ENCODE measurements around the gene PAPPA2.

PAPPA2 gene

DNA sequence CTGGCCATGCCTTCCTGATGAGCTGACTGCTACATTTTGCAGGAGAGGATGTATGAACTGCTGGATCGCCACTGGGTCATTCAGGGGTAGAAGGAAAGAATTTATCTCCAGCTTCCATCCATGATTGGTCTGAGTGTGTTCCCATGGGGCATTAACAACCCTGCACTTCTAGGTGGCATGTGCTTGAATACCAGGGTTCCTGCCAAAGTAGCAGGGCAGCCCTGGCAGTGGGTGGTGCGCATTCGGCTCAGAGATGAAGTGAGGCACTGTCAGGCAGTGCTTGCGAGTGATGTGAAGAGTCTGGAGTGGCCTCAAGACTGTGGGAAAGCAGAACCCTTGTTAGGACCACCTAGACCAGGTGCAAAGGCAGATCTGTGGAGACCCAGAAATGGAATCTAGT, 406.6 kb downstream of the PAPPA2 start:
- no peak overlapping the region for H3K9ac ChIP-seq (ENCODE audit: low read length)

GRCh38 chr1:176876966-176877515, 414.1 kb downstream of the PAPPA2 start:
- no peaks in the 10 kb centered on the region for H3K4me1 ChIP-seq (ENCODE audit: insufficient read depth, low read length, severe bottlenecking)
- no peak for TF ChIP-seq EZH2 (IDR thresholded peaks at IDR 0.05; ENCODE audit: borderline replicate concordance, low read length)
- TF ChIP-seq, protein P1, sequence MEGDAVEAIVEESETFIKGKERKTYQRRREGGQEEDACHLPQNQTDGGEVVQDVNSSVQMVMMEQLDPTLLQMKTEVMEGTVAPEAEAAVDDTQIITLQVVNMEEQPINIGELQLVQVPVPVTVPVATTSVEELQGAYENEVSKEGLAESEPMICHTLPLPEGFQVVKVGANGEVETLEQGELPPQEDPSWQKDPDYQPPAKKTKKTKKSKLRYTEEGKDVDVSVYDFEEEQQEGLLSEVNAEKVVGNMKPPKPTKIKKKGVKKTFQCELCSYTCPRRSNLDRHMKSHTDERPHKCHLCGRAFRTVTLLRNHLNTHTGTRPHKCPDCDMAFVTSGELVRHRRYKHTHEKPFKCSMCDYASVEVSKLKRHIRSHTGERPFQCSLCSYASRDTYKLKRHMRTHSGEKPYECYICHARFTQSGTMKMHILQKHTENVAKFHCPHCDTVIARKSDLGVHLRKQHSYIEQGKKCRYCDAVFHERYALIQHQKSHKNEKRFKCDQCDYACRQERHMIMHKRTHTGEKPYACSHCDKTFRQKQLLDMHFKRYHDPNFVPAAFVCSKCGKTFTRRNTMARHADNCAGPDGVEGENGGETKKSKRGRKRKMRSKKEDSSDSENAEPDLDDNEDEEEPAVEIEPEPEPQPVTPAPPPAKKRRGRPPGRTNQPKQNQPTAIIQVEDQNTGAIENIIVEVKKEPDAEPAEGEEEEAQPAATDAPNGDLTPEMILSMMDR (IDR thresholded peaks at IDR 0.05; ENCODE audit: low read length): no peak
- no peak overlapping the region for H3K4me3 ChIP-seq (ENCODE audit: low read depth, low read length, poor library complexity, severe bottlenecking)
- H3K4me2 ChIP-seq (ENCODE audit: low read length): no peak overlapping the region
- H3K9me3 ChIP-seq (ENCODE audit: low read length): no peaks in the 10 kb centered on the region
- H3K9ac ChIP-seq (ENCODE audit: low read length): no peak overlapping the region
- H2AFZ ChIP-seq (ENCODE audit: low read length): no peak overlapping the region
- no peaks in the 10 kb centered on the region for H3K79me2 ChIP-seq (ENCODE audit: insufficient read depth, low read length)
- no peaks in the 10 kb centered on the region for H3F3A ChIP-seq (ENCODE audit: insufficient read depth, low read length)
- H3K27me3 ChIP-seq (ENCODE audit: insufficient read depth, low read length): no peaks in the 10 kb centered on the region
- no peaks in the 10 kb centered on the region for H4K20me1 ChIP-seq (ENCODE audit: insufficient read depth, low read length)
- H3K36me3 ChIP-seq (ENCODE audit: insufficient read depth, low read length): no peaks in the 10 kb centered on the region
- no peaks in the 10 kb centered on the region for H3K9me2 ChIP-seq (ENCODE audit: low read depth, low read length)
- no peak overlapping the region for H3K27ac ChIP-seq (ENCODE audit: low read depth, low read length, poor library complexity, severe bottlenecking)

More for the DNA sequence above, 406.6 kb downstream of the PAPPA2 start:
- H3K27me3 ChIP-seq (ENCODE audit: insufficient read depth, low read length): no peaks in the 10 kb centered on the region
- H4K20me1 ChIP-seq (ENCODE audit: insufficient read depth, low read length): no peaks in the 10 kb centered on the region
- H3F3A ChIP-seq (ENCODE audit: insufficient read depth, low read length): no peaks in the 10 kb centered on the region
- H3K79me2 ChIP-seq (ENCODE audit: insufficient read depth, low read length): no peaks in the 10 kb centered on the region
- no peaks in the 10 kb centered on the region for H3K9me3 ChIP-seq (ENCODE audit: low read length)
- H3K9me2 ChIP-seq (ENCODE audit: low read depth, low read length): no peaks in the 10 kb centered on the region
- H3K4me3 ChIP-seq (ENCODE audit: low read depth, low read length, poor library complexity, severe bottlenecking): no peak overlapping the region
- no peaks in the 10 kb centered on the region for H3K4me1 ChIP-seq (ENCODE audit: insufficient read depth, low read length, severe bottlenecking)
- TF ChIP-seq EZH2 (IDR thresholded peaks at IDR 0.05; ENCODE audit: borderline replicate concordance, low read length): no peak
- TF ChIP-seq, protein P1 (IDR thresholded peaks at IDR 0.05; ENCODE audit: low read length): no peak
- H2AFZ ChIP-seq (ENCODE audit: low read length): no peak overlapping the region
- H3K36me3 ChIP-seq (ENCODE audit: insufficient read depth, low read length): no peaks in the 10 kb centered on the region
- H3K27ac ChIP-seq (ENCODE audit: low read depth, low read length, poor library complexity, severe bottlenecking): no peak overlapping the region
- no peak overlapping the region for H3K4me2 ChIP-seq (ENCODE audit: low read length)

DNA sequence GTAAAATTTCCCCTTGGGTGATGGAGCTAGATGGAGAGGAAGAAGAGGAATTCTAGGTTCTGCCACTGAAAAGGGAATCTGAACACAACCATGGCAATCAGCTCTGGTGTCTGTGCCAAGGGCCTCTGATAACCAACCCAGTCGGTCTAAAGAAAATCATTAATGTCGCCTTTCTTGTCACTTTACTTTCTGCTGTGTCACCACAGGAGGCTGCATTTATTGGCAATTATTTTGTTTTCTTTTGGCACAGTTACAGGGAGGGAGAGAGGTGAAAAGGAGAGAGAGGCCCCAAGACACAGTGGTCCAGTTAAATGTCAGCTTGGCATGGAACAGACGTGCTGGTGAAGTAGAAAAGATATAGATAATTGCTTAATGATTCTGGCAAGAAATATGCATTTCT, 414.6 kb downstream of the PAPPA2 start:
- H3K27ac ChIP-seq (ENCODE audit: low read depth, low read length, poor library complexity, severe bottlenecking): no peak overlapping the region
- H3K27me3 ChIP-seq (ENCODE audit: insufficient read depth, low read length): no peaks in the 10 kb centered on the region
- no peak overlapping the region for H3K4me3 ChIP-seq (ENCODE audit: low read depth, low read length, poor library complexity, severe bottlenecking)
- H3F3A ChIP-seq (ENCODE audit: insufficient read depth, low read length): no peaks in the 10 kb centered on the region
- no peak overlapping the region for H2AFZ ChIP-seq (ENCODE audit: low read length)
- H3K9me3 ChIP-seq (ENCODE audit: low read length): no peaks in the 10 kb centered on the region
- H4K20me1 ChIP-seq (ENCODE audit: insufficient read depth, low read length): no peaks in the 10 kb centered on the region
- H3K79me2 ChIP-seq (ENCODE audit: insufficient read depth, low read length): no peaks in the 10 kb centered on the region
- H3K9me2 ChIP-seq (ENCODE audit: low read depth, low read length): no peaks in the 10 kb centered on the region
- H3K4me2 ChIP-seq (ENCODE audit: low read length): no peak overlapping the region
- H3K9ac ChIP-seq (ENCODE audit: low read length): no peak overlapping the region
- H3K4me1 ChIP-seq (ENCODE audit: insufficient read depth, low read length, severe bottlenecking): no peaks in the 10 kb centered on the region
- H3K36me3 ChIP-seq (ENCODE audit: insufficient read depth, low read length): no peaks in the 10 kb centered on the region
- TF ChIP-seq, protein P1 (IDR thresholded peaks at IDR 0.05; ENCODE audit: low read length): no peak
- no peak for TF ChIP-seq EZH2 (IDR thresholded peaks at IDR 0.05; ENCODE audit: borderline replicate concordance, low read length)
